B cell (primary cell): ENCODE measurements around the gene GSG1L. TPM values are rescaled to one million over a fixed set of nuclear protein-coding genes. Genes with fewer than 3 reads are reported as not detected.

Experiments
- ATAC-seq: fragments of 200-7000 bp; cut with Tn5 transposase; one replicate; pipeline ENCODE4 v1.10.0; 2021; ENCODE audit warnings: low read depth, mild to moderate bottlenecking, moderate number of reproducible peaks, moderate library complexity
- CTCF ChIA-PET: fragments of 350-600 bp; sonication (Branson Sonifier 250); formaldehyde crosslinking; loops from one replicate; lab custom pipeline; 2021; ENCODE audit warnings: antibody characterized with exemption, inconsistent platforms; lab: Charles Lee
- POLR2A ChIA-PET: fragments of 350-600 bp; sonication (Branson Sonifier 250); formaldehyde crosslinking; loops from one replicate; lab custom pipeline; 2021; ENCODE audit warnings: antibody characterized with exemption; lab: Charles Lee
- DNase-seq: peaks from one replicate; pipeline ENCODE4 v3.0.0; 2013
- H2AFZ ChIP-seq: 2 replicates; pipeline ENCODE4 v1.6.1; 2012; ENCODE audit warnings: mild to moderate bottlenecking, low read depth, low read length; ENCODE audit not compliant: insufficient read depth, poor library complexity, severe bottlenecking
- H3K27ac ChIP-seq, 2 donors: 1 replicate in 1 of 2; 2 replicates in 1 of 2; pipeline ENCODE4 v1.5.1; 2012 to 2013; ENCODE audit warnings: low read length in 2 of 2, mild to moderate bottlenecking in 2 of 2, moderate library complexity in 1 of 2
- H3K27me3 ChIP-seq, 4 experiments: fragments of 200-600 bp in 1 of 4; sonication (generic) in 1 of 4; replicated peaks in 1 of 4; 1 replicate in 2 of 4; 2 replicates in 2 of 4; pipeline versions ENCODE4 v1.6.1 to v1.7.0; 2013 to 2016; ENCODE audit warnings: low read length in 3 of 4, mild to moderate bottlenecking in 2 of 4, mixed read lengths in 1 of 4, moderate library complexity in 1 of 4; ENCODE audit not compliant: insufficient read depth in 4 of 4, control insufficient read depth in 3 of 4; ENCODE audit errors: control extremely low read depth in 1 of 4
- H3K36me3 ChIP-seq, 2 experiments: replicated peaks in 1 of 2; 1 replicate in 1 of 2; 2 replicates in 1 of 2; pipeline versions ENCODE4 v1.6.1 to v1.7.1; 2013; ENCODE audit warnings: low read length in 1 of 2; ENCODE audit not compliant: insufficient read depth in 2 of 2, control insufficient read depth in 1 of 2; ENCODE audit errors: control extremely low read depth in 1 of 2, extremely low read depth in 1 of 2
- H3K4me1 ChIP-seq, 2 donors: fragments of 200-600 bp in 1 of 2; sonication (generic) in 1 of 2; 1 replicate in 1 of 2; 2 replicates in 1 of 2; pipeline versions ENCODE4 v1.5.1 to v1.6.1; 2013 to 2017; ENCODE audit warnings: low read length in 2 of 2; ENCODE audit not compliant: control insufficient read depth in 2 of 2, insufficient read depth in 2 of 2
- H3K4me2 ChIP-seq: replicated peaks from 2 replicates; pipeline ENCODE3; 2012; ENCODE audit warnings: mild to moderate bottlenecking, low read depth, low read length; ENCODE audit not compliant: poor library complexity, severe bottlenecking
- H3K4me3 ChIP-seq, 5 experiments: fragments of 200-600 bp in 1 of 5; sonication (generic) in 1 of 5; 1 replicate in 3 of 5; 2 replicates in 2 of 5; pipeline versions ENCODE4 v1.5.1 to v1.7.0; 2011 to 2016; ENCODE audit warnings: low read length in 4 of 5, mild to moderate bottlenecking in 4 of 5, low read depth in 2 of 5, control low read depth in 1 of 5, moderate library complexity in 1 of 5; ENCODE audit not compliant: insufficient read depth in 1 of 5; ENCODE audit errors: control extremely low read depth in 1 of 5, extremely low read depth in 1 of 5
- H3K79me2 ChIP-seq: fragments of 200-600 bp; sonication (generic); one replicate; pipeline ENCODE4 v1.6.0; 2016; ENCODE audit warnings: low read length; ENCODE audit not compliant: control insufficient read depth, insufficient read depth
- H3K9ac ChIP-seq: fragments of 200-600 bp; sonication (generic); 2 replicates; pipeline ENCODE4 v1.6.1; 2017; ENCODE audit warnings: mild to moderate bottlenecking, low read length, moderate library complexity
- H3K9me3 ChIP-seq, 3 donors: one replicate each; pipeline versions ENCODE4 v1.6.1 to v1.7.1; 2013; ENCODE audit warnings: low read length in 2 of 3; ENCODE audit not compliant: control insufficient read depth in 2 of 3, insufficient read depth in 1 of 3; ENCODE audit errors: control extremely low read depth in 1 of 3
- H4K20me1 ChIP-seq: 2 replicates; pipeline ENCODE4 v1.6.0; 2012; ENCODE audit warnings: mild to moderate bottlenecking, low read length; ENCODE audit not compliant: insufficient read depth, control insufficient read depth, poor library complexity, severe bottlenecking
- H3K27ac Mint-ChIP-seq: one replicate; pipeline ENCODE4 v1.8.0; 2021; ENCODE audit warnings: mixed read lengths
- H3K27me3 Mint-ChIP-seq: one replicate; pipeline ENCODE4 v1.8.0; 2021; ENCODE audit warnings: mixed read lengths
- H3K4me1 Mint-ChIP-seq: one replicate; pipeline ENCODE4 v1.8.0; 2021; ENCODE audit warnings: mixed read lengths
- H3K4me3 Mint-ChIP-seq: one replicate; pipeline ENCODE4 v1.8.0; 2021; ENCODE audit warnings: mixed read lengths
- H3K9me3 Mint-ChIP-seq: one replicate; pipeline ENCODE4 v1.8.0; 2022; ENCODE audit warnings: mixed read lengths; ENCODE audit not compliant: insufficient read depth
- CTCF ChIP-seq: fragments of 200-600 bp; IDR thresholded peaks from one replicate; pipeline ENCODE4 v1.8.0; 2022; ENCODE audit warnings: antibody characterized with exemption, mild to moderate bottlenecking
- EZH2 ChIP-seq: IDR thresholded peaks from 2 replicates; pipeline ENCODE4 v1.6.1; 2012; ENCODE audit warnings: borderline replicate concordance, low read depth, mild to moderate bottlenecking, moderate library complexity, low read length; ENCODE audit not compliant: insufficient read depth, poor library complexity, severe bottlenecking
- WGBS: methylation state at CpG from one replicate; pipeline ENCODE4 v1.1.5; 2013; ENCODE audit warnings: missing lambda C conversion rate; ENCODE audit not compliant: insufficient coverage; 5-methylcytosine and 5-hydroxymethylcytosine counted together
- intact Hi-C: fragments of 100-400 bp; cut with micrococcal nuclease; formaldehyde crosslinking; loops from one replicate; pipeline ENCODE4 v1.10.0; 2022
- polyA plus RNA-seq: library from polyadenylated mRNA; depleted of rRNA; stranded (reverse); fragments of >200 nt; gene quantifications from 2 replicates; pipeline ENCODE4 v1.2.3, GENCODE V29; 2012
- total RNA-seq, 2 donors: library from RNA; stranded (reverse); fragments of 120-200 nt in 1 of 2; gene quantifications; 1 replicate in 1 of 2; 2 replicates in 1 of 2; pipeline versions ENCODE4 v1.2.3 to v1.2.4, GENCODE V29; 2013 to 2022

The GSG1L gene
- total and polyA plus RNA-seq, 2 donors (not counting 1 experiment from before 2014, with no cell fraction given), result 0.01 TPM; not detected in 1

GRCh38 chr16:28039493-28039892 is 24.0 kb downstream of the GSG1L start:
- Histone ChIP-seq H3K4me1 (no peaks in the 10 kb centered on the region), H3K9ac (no peak overlapping the region), H3K27me3 (peaks cover 0 to 4% (median 0%) of the 10 kb centered on the region in 4 experiments), H2AFZ (no peak overlapping the region), H3K79me2 (no peaks in the 10 kb centered on the region), H3K4me3 (no peak overlapping the region), H3K4me2 (no peak overlapping the region), H3K9me3 (no peaks in the 10 kb centered on the region), H4K20me1 (no peaks in the 10 kb centered on the region), H3K36me3 (no peaks in the 10 kb centered on the region), H3K27ac (no peak overlapping the region)
- Mint-ChIP-seq H3K27me3 (peaks cover 18% of the 10 kb centered on the region), H3K27ac (no peak overlapping the region), H3K9me3 (no peaks in the 10 kb centered on the region), H3K4me1 (no peaks in the 10 kb centered on the region), H3K4me3 (no peak overlapping the region)
- POLR2A ChIA-PET, result no interaction called here
- TF ChIP-seq EZH2 (no peak), CTCF (no peak)
- intact Hi-C loops, result no loop called here
- 96% methylated on average over 10 of the region's 10 CpGs for WGBS
- CTCF ChIA-PET, result no interaction called here
- ATAC-seq (no peak), DNase-seq (no peak)

- no peak overlapping the region for H3K9ac ChIP-seq
- H3K9me3 ChIP-seq, result no peaks in the 10 kb centered on the region
- intact Hi-C loops, result no loop called here
- H3K4me3 Mint-ChIP-seq, result no peak overlapping the region
- H2AFZ ChIP-seq, result no peak overlapping the region
- no peaks in the 10 kb centered on the region for H4K20me1 ChIP-seq
- no peak overlapping the region for H3K4me2 ChIP-seq
- peaks cover 0 to 4% (median 0%) of the 10 kb centered on the region in 4 experiments for H3K27me3 ChIP-seq
- WGBS, result 97% methylated on average over 8 of the region's 12 CpGs
- H3K9me3 Mint-ChIP-seq, result no peaks in the 10 kb centered on the region
- ATAC-seq, result no peak
- no peak overlapping the region for H3K27ac ChIP-seq
- DNase-seq, result no peak
- TF ChIP-seq CTCF, result no peak
- no peak for TF ChIP-seq EZH2
- POLR2A ChIA-PET, result no interaction called here
- no peaks in the 10 kb centered on the region for H3K4me1 Mint-ChIP-seq
- H3K27ac Mint-ChIP-seq, result no peak overlapping the region
- CTCF ChIA-PET, result no interaction called here
- no peaks in the 10 kb centered on the region for H3K36me3 ChIP-seq
- H3K27me3 Mint-ChIP-seq, result peaks cover 21% of the 10 kb centered on the region
- H3K4me3 ChIP-seq, result no peak overlapping the region
- H3K79me2 ChIP-seq, result no peaks in the 10 kb centered on the region
- no peaks in the 10 kb centered on the region for H3K4me1 ChIP-seq
Measured at GRCh38 chr16:28038409-28038808, 25.1 kb downstream of the GSG1L start.
